Pulmonary artery endothelial cell (primary cell): ENCODE results near the gene CLCF1. TPM values are rescaled to one million over a fixed set of nuclear protein-coding genes. Genes with fewer than 3 reads are reported as not detected.

ENCODE experiments used
- DNase-seq: peaks from one replicate; pipeline ENCODE4 v3.0.0-alpha.2; 2011; ENCODE audit warnings: low read depth, low spot score
- total RNA-seq: library from RNA; depleted of rRNA; stranded (reverse); fragments of >200 nt; gene quantifications from 2 replicates; pipeline ENCODE4 v1.2.3, GENCODE V29; 2014

CLCF1 gene
- total RNA-seq, 1 donor from 2014 or later: 2.2 TPM

- DNase-seq: no peak
Measured at GRCh38 chr11:67375320-67376055, 2.1 kb upstream of the CLCF1 start.

- no peak for DNase-seq
Measured at GRCh38 chr11:67374571-67375281, 1.3 kb upstream of the CLCF1 start.

GRCh38 chr11:67373648-67374570, 511 bp upstream of the CLCF1 start:
- DNase-seq: peak; percentile 58

DNA sequence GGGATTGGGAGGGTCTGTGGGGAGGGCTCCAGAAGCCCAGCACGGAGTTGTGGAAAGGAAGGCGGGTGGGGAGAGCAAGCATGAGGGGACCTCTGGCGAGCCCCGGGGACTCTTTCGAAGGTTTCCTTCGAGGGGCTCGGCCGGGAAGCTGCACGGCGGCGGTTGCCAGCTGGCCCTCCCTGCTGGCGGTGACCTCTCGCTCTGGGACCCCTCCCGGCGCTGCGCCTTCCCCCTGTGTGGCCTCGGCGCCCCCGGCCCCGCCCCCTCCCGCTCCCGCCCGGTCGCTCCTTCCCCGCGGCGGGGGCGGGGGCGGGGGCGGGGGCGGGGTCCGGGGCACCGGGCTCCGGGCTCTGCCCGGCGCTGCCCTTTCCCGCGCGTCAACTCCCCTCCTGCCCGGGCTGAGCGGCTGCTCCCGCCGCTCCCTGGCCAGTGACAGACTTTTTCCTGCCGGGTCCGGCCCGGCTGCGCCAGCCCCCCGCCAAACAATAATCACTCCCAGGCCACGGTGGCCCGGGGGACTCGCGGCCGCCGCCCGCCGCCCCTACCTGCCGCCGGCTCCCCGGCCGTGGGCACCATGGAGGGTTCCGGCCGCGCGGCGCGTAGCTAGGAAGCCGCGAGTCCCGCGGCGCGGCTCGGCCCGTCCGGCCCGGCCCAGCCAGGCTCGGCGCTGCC, 941 bp downstream of the CLCF1 start:
- DNase-seq: no peak

DNA sequence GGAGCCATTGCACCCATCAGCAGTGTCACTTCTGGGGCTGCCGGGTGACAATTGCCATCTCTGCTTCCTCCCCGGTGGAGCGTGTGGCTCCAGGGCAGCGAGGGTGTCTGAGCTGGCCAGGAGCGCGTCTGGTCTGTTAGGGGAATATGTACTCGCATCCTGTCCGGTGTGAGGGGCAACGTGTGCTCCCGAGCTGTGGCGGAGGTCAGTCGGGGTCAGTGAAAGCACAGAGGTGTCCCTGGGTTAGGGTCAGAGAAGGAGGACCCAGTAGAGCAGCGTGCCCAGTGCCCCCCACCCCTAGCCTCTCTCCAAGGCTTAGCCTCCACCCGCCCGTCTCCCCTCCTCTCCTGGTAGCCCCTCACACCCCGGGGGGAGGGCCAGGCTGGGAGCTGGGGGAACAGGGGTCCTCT, 1.5 kb downstream of the CLCF1 start:
- DNase-seq: no peak

DNA sequence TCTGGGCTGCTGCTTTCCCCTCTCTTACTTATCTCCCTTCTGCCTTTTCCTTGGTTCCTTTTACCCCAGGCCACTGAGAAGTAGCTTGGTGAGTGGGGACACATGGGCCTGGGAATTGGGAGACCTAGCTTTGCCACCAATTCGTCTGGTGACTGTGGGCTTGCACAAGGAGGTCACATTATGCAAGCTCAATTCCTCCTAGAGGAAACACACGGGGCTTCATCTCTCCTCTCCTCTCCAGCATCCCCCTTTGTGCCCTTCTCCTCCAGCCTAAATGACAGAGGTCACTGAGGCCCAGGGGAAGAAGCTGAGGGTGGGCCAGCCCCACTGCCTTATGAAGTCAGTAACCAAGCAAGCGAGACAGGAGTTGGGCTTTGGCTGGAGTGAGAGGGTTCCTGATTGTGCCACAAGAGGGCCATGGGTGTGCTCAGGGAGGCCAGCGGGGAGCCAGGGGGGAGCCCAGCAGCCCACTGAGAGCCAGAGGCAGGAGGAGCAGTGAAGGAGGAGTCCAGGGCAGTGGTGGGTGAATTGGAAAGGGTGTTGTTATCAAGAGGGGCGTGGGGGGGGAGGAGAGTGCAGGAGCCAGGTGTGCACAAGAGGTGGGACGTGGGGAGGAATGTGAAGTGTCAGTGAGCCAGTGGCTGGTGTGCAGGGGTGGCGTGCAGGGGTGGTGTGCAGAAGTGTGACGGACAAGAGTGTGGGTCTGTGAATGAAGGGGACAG, 2.0 kb downstream of the CLCF1 start:
- DNase-seq: no peak

DNA sequence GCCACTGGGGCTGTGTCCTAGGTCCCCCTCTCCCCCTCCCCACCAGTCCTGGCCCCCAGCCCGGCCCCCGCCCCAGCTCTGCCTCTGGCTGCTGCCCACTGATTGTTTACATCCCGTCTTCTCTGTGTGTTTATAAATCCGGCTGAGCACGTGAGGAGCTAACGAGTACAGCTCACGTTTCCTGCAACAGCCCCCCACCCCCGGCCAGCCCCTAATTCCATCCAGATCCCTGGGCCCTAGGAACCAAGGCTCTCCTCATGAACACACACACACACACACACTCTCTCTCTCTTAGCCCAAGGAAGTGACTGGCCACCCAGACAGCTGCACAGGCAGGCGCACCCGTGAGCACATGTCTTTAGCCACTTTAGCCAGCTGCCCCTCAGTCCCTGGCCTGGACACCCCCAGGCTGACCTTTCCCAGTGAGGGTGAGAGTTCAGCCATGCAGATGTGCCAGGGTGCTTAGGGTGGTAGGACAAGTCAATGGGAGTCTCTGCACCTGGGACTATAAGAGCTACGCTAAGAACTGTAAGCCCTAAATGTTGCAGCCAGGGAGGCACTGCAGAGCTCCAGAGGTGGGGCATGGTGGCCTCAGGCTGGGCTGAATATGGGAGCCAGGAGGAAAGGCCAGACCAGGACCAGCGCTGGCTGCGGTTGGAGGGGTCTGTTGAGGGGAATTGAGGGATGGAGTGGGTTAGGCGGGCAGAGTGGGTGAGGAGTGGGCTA, 2.9 kb downstream of the CLCF1 start:
- no peak for DNase-seq

DNA sequence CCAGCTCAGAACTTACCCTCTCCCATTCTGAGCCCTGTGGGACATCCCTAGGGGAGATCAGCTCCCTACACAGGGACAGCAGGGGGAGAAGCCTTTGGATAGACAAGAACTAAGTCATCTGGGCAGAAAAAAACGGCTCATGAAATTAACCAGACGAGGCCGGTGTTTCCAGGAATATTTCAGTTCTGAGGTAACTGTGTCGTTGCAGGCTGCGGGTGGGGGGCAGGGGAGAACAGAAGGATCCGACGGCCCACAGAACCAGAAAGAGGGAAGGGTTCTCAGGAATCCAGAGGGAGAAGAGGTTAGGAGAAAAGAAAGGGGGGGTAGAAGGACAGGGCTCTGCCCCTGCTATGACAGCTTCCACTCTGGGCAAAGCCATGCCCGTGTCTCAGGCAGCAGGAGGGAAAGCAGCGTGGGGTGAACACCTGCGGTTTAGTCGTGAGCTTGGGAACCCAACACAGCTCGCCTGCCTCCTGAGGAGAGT, 3.6 kb downstream of the CLCF1 start:
- no peak for DNase-seq

- no peak for DNase-seq
Measured at GRCh38 chr11:67369275-67369674, 4.1 kb downstream of the CLCF1 start.

DNA sequence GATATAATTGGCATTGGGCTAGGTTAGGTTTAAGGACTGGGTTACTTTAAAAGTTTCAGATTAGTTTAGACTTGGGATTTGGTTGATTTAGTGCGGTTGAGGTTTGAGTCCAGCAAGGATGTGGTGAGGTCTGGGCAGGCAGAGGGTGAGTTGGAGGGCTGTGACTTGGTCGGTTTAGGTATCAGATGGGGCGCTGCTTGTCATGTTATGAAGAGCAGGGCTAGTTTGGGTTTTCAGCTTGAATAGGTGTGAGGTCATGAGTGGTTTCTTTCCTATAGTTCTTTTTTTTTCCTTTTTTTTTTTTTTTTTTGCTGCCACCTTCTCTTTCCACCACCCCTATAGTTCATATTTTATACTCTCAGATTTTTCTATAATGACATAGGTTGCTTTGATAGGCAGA, 4.8 kb downstream of the CLCF1 start:
- DNase-seq: no peak

- DNase-seq: no peak
Measured at GRCh38 chr11:67367761-67368227, 5.6 kb downstream of the CLCF1 start.

DNA sequence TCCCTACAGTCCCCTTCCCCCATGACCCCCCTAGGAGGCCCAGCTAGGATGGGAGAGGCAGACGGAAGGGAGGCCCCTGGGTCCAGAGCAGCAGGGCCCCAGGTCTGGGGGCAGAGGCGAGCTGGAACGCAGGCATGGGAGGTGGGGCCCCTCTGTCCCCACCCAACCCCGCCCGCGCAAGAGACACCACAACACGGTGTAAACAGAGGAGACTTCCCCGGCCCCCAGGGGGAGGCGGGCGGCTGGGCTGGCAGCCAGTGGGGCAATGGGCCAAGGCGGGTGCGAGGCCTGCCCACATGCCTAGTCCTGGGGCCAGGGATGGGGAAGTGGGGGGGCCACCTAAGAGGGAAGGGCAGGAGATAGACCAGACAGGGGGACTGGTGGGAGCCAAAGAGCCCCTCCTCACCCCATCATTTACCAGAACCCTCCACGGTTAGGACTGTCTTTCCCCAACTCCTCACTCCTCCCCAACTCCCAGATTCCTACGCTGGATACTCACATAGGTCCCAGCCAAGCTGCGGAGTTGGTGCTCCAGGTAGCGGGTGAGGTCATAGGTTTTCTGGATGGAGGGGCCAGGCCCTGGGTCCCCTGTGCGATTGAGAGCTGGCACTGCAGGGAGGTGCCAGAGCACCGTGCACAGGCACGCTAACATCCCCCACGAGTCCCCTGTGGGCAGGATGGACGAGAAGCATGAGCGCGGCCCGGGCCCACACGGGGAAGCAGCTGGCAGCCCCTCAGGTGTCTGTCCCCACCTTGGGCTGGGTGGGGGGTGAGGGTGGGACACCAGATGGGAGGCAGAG, 6.2 kb downstream of the CLCF1 start:
- no peak for DNase-seq

DNA sequence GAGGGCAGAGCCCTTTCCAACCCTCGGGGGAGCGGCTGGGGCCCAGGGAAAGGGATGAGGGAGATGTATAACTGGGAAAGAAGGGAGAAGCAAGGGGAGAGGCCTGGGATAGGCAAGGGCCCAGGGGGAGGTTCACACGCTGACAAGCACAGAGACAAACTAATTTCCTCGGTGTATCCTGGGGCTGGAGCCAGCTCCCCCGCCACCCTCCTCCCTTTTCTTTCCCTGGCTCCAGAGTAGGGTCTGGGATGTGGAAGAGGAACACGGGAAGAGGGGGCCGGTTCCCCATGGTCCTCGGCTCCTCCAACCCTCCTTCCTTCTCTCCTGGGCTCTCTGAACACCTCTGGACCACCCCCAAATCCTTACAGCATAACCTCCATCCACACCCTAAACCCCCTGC, 6.9 kb downstream of the CLCF1 start:
- DNase-seq: no peak

DNA sequence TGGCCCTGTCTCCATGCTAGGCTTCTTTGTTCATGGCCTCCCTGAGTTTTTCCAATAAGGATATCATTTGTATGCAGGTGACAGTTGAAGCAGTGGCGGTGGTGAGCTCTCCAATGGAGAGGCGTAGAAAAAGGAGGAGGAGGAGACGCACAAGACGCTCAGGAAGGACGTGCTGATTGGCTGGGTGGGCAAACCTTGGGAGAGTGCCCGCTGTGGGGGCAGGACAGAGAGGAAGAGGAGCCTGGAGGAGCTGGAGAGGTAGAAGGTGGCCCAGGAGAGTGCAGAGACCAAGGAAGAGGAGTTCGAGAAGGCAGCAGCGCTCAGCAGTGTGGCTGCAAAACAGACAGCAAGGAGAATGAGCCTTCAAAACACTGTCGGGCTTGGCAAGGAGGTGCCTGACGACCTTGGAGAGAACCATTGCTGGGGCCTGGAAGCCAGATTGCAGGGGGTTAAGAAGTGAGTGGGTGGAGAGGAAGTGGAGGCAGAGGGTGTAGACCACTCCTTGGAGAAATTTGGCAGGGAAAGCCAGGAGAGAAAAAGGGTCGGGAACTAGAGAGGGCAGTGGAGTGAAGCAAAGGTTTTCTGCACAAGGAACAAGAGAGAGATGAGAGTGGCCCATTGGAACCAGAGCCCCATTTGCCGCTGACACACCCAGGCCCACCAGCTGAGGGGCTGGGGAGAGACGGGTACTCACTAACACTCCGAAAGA, 7.5 kb downstream of the CLCF1 start:
- no peak for DNase-seq

DNA sequence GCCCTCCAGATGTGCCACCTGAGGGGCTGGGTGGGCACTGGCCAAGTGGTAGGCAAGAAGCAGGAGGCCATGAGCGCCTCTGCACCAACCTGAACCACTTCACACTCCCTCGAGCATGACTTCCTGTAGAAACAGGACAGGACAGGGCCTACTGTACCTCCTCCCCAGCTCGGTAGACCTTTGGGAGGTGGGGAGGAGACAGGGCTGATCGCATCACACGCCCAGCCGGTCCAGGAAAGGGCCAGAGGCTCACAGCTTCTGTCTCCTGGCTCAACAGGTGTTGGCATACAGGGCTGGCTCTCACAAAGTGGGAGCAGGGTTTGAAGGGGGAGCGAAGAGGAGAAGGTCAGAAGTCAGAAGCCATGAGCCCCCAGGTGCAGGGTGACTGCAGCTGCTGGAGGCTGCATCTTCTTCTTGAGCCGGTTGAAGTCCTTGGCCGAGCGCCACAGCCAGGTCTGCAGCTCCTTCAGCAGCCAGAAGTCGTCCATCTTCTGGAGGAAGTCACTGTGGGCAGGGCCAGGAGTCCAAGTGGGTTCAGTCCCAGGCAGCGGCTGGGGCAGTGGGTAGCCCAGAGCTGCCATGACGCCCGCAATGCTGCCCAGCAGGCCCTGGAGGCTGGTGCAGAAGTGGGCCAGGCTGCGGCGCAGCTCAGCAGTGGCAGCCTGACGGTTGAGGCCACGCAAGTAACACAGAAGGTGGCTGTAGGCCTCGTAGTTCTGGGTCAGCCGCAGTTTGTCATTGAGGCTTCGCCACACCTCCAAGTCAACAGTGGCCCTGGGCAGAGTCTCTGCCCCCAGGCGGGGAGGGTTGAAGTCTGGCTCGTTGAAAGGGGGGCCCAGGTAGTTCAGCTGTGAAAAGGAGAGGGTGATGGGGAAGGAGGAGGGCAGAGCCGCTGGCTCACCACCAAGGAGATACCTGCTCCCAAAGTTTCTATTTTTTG, 8.3 kb downstream of the CLCF1 start:
- no peak for DNase-seq

- DNase-seq: no peak
Measured at GRCh38 chr11:67364169-67364568, 9.2 kb downstream of the CLCF1 start.
